GM12878 (cell line): ENCODE results near the gene NIPAL3. TPM values are rescaled to one million over a fixed set of nuclear protein-coding genes. Genes with fewer than 3 reads are reported as not detected.

Experiments
- ATF7 ChIP-seq: fragments of 450-650 bp; IDR thresholded peaks from 2 replicates; pipeline ENCODE4 v1.6.1; 2016; ENCODE audit warnings: low read depth, mild to moderate bottlenecking
- BCLAF1 ChIP-seq: fragments of 450-650 bp; IDR thresholded peaks from 2 replicates; pipeline ENCODE4 v1.6.1; 2017; ENCODE audit warnings: antibody characterized with exemption, mild to moderate bottlenecking, moderate library complexity
- BHLHE40 ChIP-seq, 2 experiments: fragments of 450-650 bp in 1 of 2; IDR thresholded peaks; 2 replicates each; pipeline ENCODE4 v1.6.1; 2011 to 2017; ENCODE audit warnings: low read depth in 2 of 2, borderline replicate concordance in 1 of 2, improper control_type of control experiment in 1 of 2, low read length in 1 of 2, mild to moderate bottlenecking in 1 of 2
- ETV6 ChIP-seq, 2 experiments: fragments of 450-650 bp in 1 of 2; IDR thresholded peaks in 1 of 2; conservative IDR thresholded peaks in 1 of 2; 2 replicates each; pipeline ENCODE4 v1.6.1; 2014; ENCODE audit warnings: antibody characterized with exemption in 1 of 2, borderline replicate concordance in 1 of 2, low read depth in 1 of 2, mild to moderate bottlenecking in 1 of 2, moderate library complexity in 1 of 2
- IRF4 ChIP-seq: IDR thresholded peaks from 2 replicates; pipeline ENCODE4 v1.6.1; 2011; ENCODE audit warnings: low read depth, low read length
- MYC ChIP-seq: IDR thresholded peaks from 2 replicates; pipeline ENCODE4 v1.6.1; 2011; ENCODE audit warnings: mild to moderate bottlenecking, low read length, moderate library complexity, inconsistent platforms; ENCODE audit not compliant: insufficient read depth, insufficient replicate concordance, insufficient read length, severe bottlenecking
- RCOR1 ChIP-seq: conservative IDR thresholded peaks from 2 replicates; pipeline ENCODE4 v1.6.1; 2012; ENCODE audit warnings: low read depth, low read length, improper control_type of control experiment
- REST ChIP-seq: IDR thresholded peaks from 2 replicates; pipeline ENCODE4 v1.6.1; 2012; ENCODE audit warnings: mild to moderate bottlenecking, low read depth, low read length
- RUNX3 ChIP-seq: IDR thresholded peaks from 2 replicates; pipeline ENCODE4 v1.6.1; 2012; ENCODE audit warnings: low read length, inconsistent platforms
- SP1 ChIP-seq: IDR thresholded peaks from one replicate; pipeline ENCODE4 v1.6.1; 2011; ENCODE audit warnings: low read depth, low read length
- polyA plus RNA-seq, 11 experiments: library from polyadenylated mRNA; depleted of rRNA in 4 of 11; unstranded in 6 of 11; stranded (reverse) in 5 of 11; fragments of >200 nt; fragmentation: Nextera tagmentation in 4 of 11; fragmentation: Illumina TruSeq in 1 of 11; extraction: Ambion mirVana in 4 of 11; extraction: Trizol in 1 of 11; gene quantifications; 1 replicate in 1 of 11; 2 replicates in 10 of 11; pipeline versions ENCODE4 v1.2.1 to v1.2.3, GENCODE V29; 2011 to 2016; ENCODE audit warnings: inconsistent platforms in 2 of 11, missing spikeins in 2 of 11, low read depth in 1 of 11
- total RNA-seq, 4 experiments: library from RNA; depleted of rRNA in 3 of 4; stranded (reverse); fragments of >200 nt in 3 of 4; fragmentation: Illumina TruSeq in 1 of 4; extraction: Trizol in 1 of 4; gene quantifications; 2 replicates each; pipeline versions ENCODE4 v1.2.1 to v1.2.3, GENCODE V29; 2013 to 2021
- TF ChIP-seq, protein P1 (sequence below): IDR thresholded peaks from 2 replicates; pipeline ENCODE4 v1.6.1; 2011; ENCODE audit warnings: mild to moderate bottlenecking, low read depth, low read length, moderate library complexity; ENCODE audit not compliant: insufficient replicate concordance
- TF ChIP-seq, protein P2 (sequence below): fragments of 450-650 bp; IDR thresholded peaks from 2 replicates; pipeline ENCODE4 v1.6.1; 2016; ENCODE audit warnings: mild to moderate bottlenecking, moderate library complexity, borderline replicate concordance
- TF ChIP-seq, protein P3 (sequence below): fragments of 450-650 bp; IDR thresholded peaks from 2 replicates; pipeline ENCODE4 v1.6.1; 2017; ENCODE audit warnings: mild to moderate bottlenecking, low read depth, inconsistent platforms; ENCODE audit not compliant: poor library complexity, severe bottlenecking

Gene NIPAL3
- total and polyA plus RNA-seq, 10 of the 15 experiments (the other 5 are each of a cell fraction or from before 2014, with no cell fraction given): 2.1 to 9.4 (median 4.2) TPM

- TF ChIP-seq, protein P1, sequence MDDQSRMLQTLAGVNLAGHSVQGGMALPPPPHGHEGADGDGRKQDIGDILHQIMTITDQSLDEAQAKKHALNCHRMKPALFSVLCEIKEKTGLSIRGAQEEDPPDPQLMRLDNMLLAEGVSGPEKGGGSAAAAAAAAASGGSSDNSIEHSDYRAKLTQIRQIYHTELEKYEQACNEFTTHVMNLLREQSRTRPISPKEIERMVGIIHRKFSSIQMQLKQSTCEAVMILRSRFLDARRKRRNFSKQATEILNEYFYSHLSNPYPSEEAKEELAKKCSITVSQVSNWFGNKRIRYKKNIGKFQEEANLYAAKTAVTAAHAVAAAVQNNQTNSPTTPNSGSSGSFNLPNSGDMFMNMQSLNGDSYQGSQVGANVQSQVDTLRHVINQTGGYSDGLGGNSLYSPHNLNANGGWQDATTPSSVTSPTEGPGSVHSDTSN: no peak
- TF ChIP-seq SP1 (peak; percentile 30), REST (no peak), BHLHE40 (IDR thresholded peaks at IDR 0.05; ENCODE audit: borderline replicate concordance in 1 of 2, low read depth in 2 of 2, low read length in 1 of 2) (peak; percentile 19 to 41; a peak in 2 of 4 replicates), RCOR1 (0 out of 2 replicates have a peak, but pooled peaks have one; percentile 21), BCLAF1 (no peak), ETV6 (conservative IDR thresholded peaks at IDR 0.05 in 1 of 2, IDR thresholded peaks at IDR 0.05 in 1 of 2; ENCODE audit: borderline replicate concordance in 1 of 2, low read depth in 1 of 2) (peak in 1 of 2 experiments; percentile 79; a peak in 2 of 4 replicates), MYC (no peak), RUNX3 (peak; percentile 58; the same call in 1 of the 2 replicates), ATF7 (no peak), IRF4 (peak; percentile 32)
- TF ChIP-seq, protein P2, sequence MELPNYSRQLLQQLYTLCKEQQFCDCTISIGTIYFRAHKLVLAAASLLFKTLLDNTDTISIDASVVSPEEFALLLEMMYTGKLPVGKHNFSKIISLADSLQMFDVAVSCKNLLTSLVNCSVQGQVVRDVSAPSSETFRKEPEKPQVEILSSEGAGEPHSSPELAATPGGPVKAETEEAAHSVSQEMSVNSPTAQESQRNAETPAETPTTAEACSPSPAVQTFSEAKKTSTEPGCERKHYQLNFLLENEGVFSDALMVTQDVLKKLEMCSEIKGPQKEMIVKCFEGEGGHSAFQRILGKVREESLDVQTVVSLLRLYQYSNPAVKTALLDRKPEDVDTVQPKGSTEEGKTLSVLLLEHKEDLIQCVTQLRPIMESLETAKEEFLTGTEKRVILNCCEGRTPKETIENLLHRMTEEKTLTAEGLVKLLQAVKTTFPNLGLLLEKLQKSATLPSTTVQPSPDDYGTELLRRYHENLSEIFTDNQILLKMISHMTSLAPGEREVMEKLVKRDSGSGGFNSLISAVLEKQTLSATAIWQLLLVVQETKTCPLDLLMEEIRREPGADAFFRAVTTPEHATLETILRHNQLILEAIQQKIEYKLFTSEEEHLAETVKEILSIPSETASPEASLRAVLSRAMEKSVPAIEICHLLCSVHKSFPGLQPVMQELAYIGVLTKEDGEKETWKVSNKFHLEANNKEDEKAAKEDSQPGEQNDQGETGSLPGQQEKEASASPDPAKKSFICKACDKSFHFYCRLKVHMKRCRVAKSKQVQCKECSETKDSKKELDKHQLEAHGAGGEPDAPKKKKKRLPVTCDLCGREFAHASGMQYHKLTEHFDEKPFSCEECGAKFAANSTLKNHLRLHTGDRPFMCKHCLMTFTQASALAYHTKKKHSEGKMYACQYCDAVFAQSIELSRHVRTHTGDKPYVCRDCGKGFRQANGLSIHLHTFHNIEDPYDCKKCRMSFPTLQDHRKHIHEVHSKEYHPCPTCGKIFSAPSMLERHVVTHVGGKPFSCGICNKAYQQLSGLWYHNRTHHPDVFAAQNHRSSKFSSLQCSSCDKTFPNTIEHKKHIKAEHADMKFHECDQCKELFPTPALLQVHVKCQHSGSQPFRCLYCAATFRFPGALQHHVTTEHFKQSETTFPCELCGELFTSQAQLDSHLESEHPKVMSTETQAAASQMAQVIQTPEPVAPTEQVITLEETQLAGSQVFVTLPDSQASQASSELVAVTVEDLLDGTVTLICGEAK: no peak; the same call in 1 of the 2 replicates
- TF ChIP-seq, protein P3, sequence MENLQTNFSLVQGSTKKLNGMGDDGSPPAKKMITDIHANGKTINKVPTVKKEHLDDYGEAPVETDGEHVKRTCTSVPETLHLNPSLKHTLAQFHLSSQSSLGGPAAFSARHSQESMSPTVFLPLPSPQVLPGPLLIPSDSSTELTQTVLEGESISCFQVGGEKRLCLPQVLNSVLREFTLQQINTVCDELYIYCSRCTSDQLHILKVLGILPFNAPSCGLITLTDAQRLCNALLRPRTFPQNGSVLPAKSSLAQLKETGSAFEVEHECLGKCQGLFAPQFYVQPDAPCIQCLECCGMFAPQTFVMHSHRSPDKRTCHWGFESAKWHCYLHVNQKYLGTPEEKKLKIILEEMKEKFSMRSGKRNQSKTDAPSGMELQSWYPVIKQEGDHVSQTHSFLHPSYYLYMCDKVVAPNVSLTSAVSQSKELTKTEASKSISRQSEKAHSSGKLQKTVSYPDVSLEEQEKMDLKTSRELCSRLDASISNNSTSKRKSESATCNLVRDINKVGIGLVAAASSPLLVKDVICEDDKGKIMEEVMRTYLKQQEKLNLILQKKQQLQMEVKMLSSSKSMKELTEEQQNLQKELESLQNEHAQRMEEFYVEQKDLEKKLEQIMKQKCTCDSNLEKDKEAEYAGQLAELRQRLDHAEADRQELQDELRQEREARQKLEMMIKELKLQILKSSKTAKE: peak; percentile 94
These were observed 23.6 kb upstream of the NIPAL3 start (continued) for GRCh38 chr1:24391882-24392603.
